GM19467 (cell line): ENCODE measurements around the gene SYNE4.

ENCODE experiments used
- ATAC-seq: cut with Tn5 transposase; IDR thresholded peaks from one replicate; pipeline ENCODE4 v1.9.1; 2021; ENCODE audit warnings: mild to moderate bottlenecking, moderate library complexity; ENCODE audit not compliant: unreplicated experiment

The SYNE4 gene

DNA sequence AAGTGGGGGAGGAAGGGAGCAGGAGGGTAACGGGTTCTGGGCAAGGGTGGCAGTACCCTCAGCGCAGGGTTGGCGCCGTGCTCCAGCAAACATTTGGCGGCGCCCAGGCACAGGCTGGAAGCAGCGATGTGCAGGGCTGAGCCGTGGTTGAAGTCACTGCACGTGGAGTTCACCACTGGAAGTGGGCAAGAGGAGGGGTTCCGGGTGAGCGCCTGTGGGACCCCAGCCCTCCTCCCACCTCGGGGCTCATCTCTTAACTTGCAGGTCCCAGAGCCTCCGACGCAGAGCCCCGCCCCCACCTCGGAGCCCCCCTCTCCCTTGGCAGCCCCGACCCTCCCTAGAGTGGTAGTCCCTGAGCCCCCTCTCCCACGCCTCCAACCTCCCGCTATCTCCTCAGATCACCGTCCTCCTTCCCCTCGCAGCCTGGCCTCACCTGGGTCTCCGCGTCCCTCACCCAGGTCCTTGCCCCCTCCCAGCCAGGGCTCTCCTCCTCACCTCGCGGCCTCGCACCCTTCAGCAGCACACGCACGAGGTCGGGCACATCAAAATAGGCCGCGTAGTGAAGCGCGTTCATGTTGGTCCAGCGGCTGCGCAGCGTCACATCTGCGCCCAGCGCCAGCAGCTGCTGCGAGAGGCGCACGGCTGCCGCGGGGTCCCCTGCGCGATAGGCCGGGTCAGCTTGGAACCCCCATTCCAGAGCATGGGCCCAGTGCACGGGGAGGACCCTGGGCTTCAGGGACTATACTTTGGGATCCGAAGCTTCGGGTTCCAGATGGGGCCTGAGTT is 17.7 kb upstream of the SYNE4 start:
- ATAC-seq, result no peak

- no peak for ATAC-seq
Measured at GRCh38 chr19:36025541-36025940, 16.9 kb upstream of the SYNE4 start.

GRCh38 chr19:36023432-36023831 is 14.8 kb upstream of the SYNE4 start:
- no peak for ATAC-seq

DNA sequence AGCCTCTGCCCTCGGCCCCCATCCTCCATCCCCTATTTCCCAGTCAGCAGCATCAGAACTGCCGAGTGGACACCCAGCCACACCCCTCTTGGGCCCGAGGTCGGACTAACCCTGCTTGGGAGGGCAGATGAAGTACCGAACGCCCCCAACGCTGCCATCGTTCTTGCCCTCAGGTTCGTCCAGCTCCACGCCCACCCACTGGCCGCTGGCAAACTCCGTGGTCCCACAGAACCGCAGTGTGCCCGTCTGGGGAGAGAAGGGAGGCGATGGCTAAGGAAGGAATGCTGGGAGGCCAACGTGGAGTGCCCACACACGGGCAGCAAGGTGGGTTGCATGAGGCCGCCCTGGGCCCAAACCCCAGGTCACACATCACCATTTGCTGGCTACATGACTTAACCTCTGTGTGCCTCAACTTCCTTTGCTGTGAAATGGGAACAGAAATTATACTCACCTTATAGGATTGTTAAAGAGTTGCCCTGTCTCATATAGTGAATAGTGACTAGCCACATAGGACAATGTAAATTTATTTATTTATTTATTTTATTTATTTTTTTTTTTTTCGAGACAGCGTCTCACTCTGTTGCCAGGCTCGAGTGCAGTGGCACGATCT is 10.6 kb upstream of the SYNE4 start:
- no peak for ATAC-seq

- ATAC-seq, result peak; percentile 97
Measured at GRCh38 chr19:36014012-36014924, 5.7 kb upstream of the SYNE4 start, which contains the start of gene ALKBH6. Gene ALKBH6, minus strand, starts transcription at chr19:36014213. Its CDS starts 816 bp downstream, at chr19:36013397.

DNA sequence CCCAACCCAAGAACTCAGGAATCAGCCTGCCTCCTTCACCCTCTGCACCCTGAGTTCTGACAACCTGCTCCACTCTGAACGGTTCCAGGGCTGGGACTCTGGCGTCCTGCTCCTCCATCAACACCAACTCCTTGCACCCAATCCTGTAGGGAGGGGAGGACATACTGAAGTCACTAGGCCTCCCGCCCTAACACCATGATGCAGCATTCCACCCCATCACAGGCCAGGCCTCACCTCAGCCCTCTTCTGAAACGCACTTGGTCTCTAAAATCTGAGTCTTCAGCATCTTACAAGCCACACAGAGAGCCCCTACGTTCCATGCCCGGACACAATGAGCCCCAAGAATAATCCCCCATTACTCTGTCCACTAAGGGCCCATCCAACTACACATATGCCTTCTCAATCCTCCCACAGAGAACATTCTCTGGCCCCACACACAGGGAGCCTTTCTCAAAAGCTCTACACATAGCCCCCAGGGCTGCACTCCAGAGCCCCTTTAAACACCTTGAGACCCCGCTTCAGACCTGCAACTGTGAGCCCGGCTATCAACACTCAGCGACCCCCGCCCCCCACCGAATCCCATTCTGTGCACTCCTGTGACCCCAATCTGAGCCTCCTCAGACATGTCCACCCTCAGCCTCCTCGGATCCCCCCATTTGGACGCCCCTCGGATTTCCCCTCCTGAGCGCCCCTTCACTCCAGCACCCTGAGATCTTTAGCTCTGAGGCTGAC is 4.8 kb upstream of the SYNE4 start:
- no peak for ATAC-seq

DNA sequence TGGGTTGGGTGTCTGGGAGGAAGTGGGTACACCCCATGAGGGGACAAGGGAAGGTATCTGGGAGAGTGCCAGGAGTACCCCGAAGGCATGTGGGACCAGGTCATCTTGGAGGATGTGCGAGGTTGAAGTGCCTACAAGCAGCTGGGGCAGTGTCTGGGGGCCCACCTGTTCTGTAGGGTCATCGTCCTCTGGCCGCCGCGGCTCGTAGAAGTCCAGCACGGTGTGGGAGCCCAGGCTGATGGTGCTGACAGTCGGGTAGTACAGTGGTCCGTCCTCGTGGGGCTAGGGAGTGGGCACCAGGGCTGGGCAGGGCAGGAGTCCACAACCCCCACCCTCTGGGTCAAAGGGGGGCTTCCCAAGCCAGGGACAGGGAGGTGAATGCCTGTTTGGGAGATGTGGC is 1.8 kb upstream of the SYNE4 start:
- ATAC-seq, result no peak

GRCh38 chr19:36009633-36010379 is 1.2 kb upstream of the SYNE4 start:
- ATAC-seq, result no peak

DNA sequence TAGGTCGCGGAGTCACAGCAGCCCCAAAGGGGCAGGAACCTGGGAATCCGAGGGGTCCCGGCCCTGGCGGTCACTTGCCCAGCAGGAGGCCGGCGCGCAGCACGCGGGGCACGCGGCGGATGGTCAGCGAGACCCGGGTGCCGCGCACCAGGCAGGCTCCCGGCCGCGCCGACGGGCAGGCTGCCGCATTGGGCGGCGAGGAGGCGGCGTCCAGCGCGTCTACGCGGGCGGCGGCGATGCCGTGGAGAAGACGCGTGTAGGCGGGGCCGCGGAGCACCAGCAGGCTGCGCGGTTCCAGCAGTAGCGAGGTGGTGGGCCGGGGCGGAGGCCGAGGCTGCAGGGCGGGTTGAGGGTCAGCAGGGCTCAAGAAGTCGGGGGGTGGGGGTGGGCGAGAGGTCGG is 607 bp upstream of the SYNE4 start:
- no peak for ATAC-seq

DNA sequence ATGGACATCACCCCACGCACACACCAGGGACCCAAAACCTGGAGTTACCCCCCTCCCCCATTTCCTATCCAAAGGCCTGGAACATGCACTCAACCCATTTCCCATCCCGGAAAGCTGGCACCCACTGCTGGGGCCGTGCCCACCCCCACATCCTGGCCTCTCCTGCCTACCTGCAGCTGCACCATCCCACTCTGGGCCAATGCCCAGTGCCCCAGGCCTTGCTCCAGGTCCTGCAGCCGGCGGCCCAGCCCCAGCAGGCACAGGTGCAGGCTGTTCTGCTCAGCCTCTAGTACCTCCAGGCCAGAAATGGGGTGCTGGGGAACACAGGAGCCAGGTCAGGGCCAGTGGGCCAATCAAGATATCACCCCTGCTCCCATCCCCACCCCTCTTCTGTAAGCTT is 1.7 kb downstream of the SYNE4 start:
- no peak for ATAC-seq

- no peak for ATAC-seq
Measured at GRCh38 chr19:36003284-36003683, 5.3 kb downstream of the SYNE4 start.

DNA sequence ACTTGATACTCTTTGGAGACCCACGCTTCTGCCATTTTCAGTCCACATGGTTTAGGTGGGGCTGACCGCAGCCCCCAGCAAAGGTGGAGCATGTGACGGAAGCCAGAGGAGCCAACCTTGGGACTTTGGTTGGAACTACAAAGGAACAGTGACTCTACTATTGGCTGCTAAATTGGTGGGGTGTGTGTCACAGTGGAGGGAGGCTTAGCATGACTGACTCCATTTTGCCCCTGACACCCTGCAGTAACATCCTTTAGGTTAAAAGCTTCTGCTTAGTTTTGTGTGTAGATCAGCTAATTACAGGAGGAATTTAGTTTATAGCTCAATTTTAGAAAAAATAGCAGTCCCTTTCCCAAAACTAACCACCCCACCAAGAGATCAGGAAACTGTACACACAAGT is 7.0 kb downstream of the SYNE4 start:
- no peak for ATAC-seq

- ATAC-seq, result no peak
Measured at GRCh38 chr19:35996777-35997176, 11.8 kb downstream of the SYNE4 start.

- peak; percentile 78 for ATAC-seq
Measured at GRCh38 chr19:35995048-35995993, 13.3 kb downstream of the SYNE4 start, which contains the start of gene SDHAF1. Gene SDHAF1, plus strand, starts transcription at chr19:35995188. Its CDS starts 87 bp downstream, at chr19:35995275.

DNA sequence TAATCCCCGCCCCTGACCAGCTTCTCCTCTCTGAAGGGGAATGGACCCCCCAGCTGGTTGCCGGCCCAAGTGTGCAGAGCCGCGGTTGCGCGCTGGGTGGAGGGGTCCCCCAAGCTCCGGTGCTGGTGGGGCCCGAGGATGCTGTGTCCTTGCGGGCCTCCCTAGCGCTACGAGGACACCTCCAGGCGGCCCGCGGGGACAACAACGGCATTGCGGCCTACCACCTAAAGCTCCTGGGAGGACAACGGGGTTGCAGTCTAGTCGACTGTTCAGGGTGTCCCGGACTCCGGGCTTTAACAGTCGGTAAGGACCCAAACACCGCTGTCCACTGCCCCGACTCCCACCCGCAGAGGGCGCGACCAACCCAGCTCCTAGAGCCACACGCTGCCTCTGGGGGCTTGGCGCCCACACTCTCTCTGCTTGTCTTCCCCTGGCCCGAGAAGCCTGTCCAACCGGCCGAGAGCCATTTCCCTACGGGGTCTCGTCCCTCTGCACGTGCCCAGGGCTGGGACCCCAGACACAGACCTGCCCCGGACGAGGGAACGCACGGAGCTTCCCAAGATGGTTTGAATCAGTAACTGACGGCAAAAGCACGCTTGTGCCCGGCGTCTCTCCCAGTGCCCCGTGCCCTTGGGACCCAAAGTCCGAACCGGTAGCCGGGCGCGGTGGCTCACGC is 14.6 kb downstream of the SYNE4 start:
- ATAC-seq, result no peak

GRCh38 chr19:35992907-35993765 is 15.5 kb downstream of the SYNE4 start:
- ATAC-seq, result no peak

DNA sequence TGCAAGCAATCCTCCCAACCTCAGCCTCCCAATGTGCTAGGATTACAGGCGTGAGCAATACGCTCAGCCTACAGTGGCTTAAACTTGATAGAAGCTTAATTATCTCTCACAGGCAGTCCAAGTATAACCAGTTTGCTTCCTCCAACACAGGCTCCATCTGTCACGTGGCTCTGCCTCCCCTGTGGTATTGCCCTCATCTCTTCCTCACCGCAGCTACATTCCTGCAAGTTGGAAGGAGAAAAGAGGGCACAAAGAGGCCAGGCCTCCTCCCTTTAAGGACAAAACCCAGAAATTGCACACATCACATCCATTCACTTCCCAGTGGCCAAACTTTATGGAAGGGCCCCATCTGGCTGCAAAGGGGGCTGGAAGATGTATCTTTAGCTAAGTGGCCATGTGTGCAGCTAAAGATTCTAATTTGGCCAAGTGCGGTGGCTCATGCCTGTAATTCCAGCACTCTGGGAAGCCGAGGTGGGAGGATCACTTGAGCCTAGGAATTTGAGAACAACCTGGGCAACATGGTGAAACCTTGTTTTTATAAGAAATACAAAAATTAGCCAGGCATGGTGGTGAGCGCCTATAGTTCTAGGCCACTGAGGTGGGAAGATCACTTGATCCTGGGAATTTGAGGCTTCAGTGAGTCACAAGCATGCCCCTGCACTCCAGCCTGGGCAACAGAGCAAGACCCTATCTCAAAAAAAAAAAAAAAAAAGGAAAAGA is 16.7 kb downstream of the SYNE4 start:
- ATAC-seq, result no peak
